NCI-H446 (cell line): ENCODE data around the gene CCDC70.
"Not testable (repeated sequence)": the region's sequence is repeated elsewhere in the genome, so short reads cannot be mapped to it uniquely, and the experiment has no call there.

Experiments used
- DNase-seq, 2 experiments: peaks; one replicate each; lab custom pipeline; 2025; lab: John Stamatoyannopoulos, UW

CCDC70 gene

GRCh38 chr13:51861723-51862300 lies at the start of gene CCDC70:
TSS of gene CCDC70 (plus strand) at chr13:51861969. CDS start at chr13:51865412, 3,443 bp downstream.
- DNase-seq: no peak

DNA sequence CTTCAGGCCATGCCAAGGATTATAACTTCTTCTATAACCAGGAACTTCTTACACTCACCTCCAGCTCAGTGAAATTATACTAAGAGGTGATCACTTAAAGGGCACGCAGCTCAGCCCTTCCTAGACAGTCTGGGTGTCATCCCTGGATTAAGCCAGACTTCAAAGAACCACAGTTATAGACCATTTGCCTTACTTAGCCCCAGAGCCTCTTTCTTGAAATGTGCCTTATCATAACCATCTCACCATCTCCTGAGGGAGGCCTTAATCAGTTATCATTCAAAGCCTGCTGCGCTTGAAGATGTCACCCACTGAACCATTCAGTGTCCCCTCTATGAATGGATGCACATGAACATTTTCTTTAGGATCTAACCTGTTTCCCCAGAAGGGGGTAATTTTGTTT lies 47.7 kb upstream of the CCDC70 start:
- no peak for DNase-seq

- peak in 1 of 2 experiments; percentile 59 for DNase-seq
These were observed 46.7 kb upstream of the CCDC70 start for GRCh38 chr13:51814825-51815650.

GRCh38 chr13:51815848-51816247 lies 45.9 kb upstream of the CCDC70 start:
- DNase-seq: no peak

DNA sequence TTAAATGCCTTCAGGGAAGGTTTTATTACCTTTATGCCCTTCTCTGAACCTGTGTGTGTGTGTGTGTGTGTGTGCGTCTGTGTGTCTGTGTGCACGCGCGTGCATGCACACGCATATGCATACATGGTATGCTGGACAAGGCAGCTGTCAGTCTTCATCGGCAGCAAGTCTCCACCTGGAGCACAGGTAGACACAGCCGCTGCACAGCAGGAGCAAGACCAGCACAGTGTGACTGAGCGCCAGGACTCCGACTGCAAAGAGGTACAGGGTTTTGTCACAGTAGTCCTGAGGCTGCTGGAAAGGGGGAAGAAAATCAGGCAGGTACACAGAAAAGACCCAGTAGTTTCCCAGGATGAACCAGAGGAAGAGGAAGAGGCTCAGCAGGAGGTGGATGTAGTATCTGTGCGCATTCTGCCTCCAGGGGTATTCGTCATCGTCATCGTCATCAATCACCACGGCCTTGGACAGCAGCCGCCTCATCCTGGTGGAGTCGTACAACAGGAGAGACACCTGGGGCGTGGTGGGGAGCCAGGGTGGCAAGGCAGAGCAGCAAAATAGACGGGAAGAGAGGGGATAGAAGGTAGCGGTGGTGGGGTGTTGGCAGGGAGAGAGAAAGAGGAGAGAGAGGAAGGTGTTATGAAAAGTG lies 45.0 kb upstream of the CCDC70 start:
- DNase-seq: no peak

DNA sequence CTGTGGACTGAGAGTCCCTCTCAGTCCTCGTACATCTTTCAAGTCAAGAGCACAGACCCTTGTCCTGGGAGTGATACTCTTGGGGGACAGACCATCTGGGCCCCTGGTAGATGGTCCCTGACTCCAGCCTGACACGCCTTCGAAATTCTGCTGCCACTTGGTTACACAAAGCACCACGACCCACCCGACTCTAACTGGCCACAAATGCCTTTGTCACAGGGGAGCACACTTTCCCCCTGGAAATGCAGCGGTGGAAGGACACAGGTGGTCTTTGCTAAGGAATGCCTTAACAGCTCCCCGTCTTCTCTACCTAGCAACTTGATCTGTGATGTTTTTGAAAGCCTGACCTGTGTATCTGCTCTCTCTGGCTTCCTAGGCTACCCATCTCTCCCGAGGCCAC lies 44.1 kb upstream of the CCDC70 start:
- DNase-seq: no peak

- no peak for DNase-seq
These were observed 43.5 kb upstream of the CCDC70 start for GRCh38 chr13:51818276-51818675.

DNA sequence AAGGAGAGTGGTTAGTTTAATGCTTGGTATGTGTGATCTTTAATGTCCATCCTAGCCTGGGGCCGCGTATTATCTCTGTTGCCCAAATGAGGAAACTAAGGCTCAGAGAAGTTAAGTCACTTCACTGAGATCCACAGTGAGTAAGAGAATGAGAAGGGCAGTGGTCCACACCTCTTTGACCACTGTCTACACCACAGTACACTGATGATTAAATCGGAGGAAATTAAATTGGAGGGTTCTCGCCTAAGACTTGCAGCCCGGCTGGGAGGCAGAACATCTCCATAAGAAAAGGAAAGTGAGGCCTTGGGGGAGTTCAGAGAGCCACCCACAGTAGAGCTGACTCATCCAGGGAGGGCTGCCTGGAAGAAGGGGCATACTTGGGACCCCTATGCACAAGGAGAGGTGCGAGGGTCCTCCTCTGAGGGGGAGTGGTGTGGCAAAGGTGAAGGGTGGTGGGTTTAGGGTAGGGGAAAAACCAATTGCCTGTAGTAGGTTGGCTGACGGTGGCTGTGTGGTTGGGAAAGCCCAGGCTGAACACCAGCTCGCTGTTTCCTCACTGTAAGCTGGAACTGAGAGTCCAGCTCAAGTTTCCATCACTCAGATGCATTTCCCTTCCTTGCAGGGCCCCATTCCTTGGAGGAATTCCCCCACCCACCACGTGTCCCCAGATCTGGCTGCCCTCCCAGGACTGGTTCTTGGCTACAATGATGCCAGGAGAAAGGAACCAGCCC lies 42.8 kb upstream of the CCDC70 start:
- no peak for DNase-seq

DNA sequence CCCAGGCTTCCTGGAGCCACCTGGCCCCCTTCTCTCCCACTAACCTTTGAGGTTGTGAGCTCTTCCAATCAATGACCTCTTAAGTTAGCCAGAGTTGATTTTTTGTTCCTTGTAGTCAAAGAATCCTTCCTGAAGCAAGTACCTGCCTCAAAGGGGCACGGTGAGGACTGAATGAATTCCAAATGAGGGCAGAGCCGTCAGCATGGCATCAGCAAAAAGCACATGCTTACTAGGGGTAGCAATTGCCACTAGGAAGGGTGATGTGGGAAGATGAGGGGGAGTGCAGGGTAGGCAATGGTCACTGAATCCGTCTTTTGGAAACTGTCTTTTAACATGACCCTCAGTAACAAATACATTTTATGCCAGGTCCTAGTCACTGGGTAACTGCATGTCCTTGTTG lies 42.2 kb upstream of the CCDC70 start:
- DNase-seq: no peak

GRCh38 chr13:51820016-51820597 lies 41.7 kb upstream of the CCDC70 start:
- DNase-seq: no peak

DNA sequence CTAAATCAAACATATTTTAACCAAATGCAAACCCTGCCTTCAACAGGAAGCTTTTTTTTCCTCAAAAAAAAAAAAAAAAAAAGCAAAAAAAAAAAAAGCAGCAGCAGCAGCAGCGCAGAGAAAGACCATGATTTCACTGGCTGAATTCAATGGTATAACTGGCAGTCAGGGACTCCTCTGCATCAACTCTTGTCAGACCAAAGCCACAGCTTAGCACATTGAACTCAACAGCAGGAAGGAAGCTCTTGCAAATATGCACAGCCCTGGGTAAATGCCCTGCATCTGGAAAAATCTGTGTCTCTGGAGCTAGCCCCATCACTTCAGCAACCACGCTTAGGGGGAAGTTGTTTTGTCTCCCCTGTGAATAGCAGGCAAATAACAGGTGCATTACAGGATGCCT lies 40.2 kb upstream of the CCDC70 start:
- DNase-seq: no peak

DNA sequence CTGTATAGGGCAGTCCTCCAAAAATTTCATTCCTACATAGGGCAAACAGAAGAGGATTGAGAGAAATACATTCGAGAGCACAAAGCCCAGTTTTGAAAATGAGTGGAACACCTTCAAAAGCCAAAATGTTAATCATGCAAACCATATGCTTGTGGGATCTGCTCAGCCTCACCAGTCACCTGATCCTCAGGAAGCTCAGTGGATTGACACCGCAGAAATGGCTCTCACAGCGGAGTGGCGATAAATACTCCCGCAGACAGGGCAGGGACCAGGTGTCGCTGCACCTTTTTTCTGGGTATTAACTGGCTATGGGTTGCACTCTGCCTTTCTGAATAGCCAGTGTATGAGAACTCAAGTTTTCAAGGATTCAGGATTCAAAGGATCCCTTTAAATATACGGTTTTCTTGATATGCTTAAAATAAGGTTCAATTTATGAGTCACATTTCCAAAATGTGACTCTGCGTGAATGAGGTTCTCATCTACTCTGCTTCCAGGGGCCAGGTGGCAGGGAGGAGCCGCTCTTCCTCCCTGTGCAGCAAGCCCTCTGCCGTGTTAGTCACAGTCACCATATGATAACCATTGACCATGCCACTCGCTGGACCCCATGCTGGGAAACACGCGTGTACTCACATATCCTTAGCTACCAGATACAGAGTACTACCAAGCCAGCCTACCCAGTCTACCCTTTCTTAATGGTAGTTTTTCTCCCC lies 39.5 kb upstream of the CCDC70 start:
- DNase-seq: no peak

DNA sequence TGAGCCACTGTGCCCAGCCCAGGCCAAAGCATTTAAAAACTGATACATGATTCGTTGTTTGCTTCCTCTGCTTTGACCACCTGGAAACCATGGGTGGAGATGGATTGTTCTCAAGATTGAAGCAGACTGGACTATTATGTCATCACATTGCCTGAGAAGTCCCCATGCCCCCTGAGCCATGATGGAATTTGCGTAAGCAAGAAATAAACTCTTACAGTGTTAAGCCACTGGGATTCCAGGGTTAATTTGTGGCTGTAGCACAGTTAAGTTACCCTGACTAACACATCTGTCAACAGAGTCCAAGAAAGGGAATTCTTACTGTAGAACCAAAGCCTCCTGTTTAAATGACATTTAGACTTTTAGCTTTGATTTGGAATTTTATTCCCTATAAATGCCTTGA lies 38.4 kb upstream of the CCDC70 start:
- DNase-seq: no peak

GRCh38 chr13:51823863-51824262 lies 37.9 kb upstream of the CCDC70 start:
- peak in 1 of 2 experiments; percentile 15 for DNase-seq

DNA sequence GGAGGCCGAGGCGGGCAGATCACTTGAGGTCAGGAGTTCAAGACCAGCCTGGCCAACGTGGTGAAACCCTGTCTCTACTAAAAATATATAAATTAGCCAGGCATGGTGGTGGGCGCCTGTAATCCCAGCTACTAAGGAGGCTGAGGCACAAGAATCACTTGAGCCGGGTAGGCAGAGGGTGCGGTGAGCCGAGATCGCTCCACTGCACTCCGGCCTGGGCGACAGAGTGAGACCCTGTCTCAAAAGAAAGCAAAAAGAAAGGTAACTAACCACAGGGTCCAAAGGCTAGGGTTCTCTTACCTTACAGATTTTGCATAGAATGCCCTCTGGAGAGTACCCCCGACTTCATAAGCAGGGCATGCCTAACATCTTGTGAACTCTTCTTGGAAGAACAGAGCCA lies 37.1 kb upstream of the CCDC70 start:
- DNase-seq: not testable (repeated sequence)

DNA sequence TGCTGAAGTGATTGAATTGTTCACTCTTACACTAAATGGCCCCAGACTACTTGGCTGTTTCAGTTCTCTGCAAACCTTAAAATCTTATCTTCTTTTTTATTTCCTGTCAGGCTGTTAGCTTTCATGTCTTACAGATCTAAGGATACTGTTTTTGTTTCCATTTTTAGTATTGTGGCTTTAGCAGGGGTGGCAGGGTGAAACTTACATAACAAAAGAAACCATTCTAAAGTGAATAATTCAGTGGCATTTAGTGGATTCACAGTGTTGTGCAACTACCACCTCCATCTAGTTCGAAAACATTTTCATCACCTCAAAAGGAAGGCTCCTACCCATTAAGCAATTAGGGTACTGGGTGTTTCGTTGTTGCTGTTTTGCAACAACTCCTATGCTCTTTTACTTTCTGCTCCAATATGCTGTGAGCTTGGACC lies 36.6 kb upstream of the CCDC70 start:
- DNase-seq: no peak

DNA sequence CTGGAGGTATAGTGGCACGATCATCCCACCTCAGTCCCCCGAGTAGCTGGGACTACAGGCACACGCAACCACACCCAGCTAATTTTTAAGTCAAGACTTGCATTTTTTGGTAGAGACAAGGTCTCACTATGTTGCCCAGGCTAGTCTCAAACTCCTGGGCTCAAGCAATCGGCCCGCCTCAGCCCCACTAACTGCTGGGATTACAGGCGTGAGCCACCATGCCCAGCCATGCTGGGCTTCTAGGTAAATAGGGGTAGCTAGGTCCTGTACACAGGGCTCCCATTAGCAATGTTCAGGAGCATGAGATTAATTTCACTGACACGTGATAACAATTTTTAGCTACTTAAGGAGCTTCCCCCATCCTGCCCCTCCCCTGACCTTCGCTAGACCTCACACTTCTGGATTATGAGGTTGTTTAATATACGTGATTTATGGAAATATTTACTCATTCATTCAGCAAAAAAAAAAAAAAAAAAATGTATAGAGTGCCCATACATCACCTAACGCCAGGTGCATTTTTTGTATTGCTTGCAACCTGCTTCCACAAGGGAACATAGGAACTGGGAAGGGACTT lies 36.0 kb upstream of the CCDC70 start:
- no peak for DNase-seq

DNA sequence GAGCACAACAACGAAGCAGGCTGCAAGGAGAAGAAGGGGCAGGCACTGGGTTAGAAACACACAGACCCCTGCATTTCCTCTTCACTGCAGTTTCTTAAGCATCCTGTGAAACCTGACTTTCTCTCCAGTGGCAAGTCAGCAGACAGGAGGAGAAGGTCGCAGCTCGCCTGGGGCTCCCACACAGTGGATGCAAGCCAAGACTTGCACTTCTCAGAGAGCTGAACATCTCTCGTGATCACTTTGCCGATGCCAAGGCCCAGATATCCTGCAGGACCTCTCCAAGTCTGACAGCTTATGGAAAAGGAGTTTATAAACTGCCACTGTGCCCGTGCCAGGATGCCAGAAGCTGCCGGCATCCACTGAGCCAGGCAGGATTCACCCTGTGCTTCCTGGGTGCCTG lies 35.2 kb upstream of the CCDC70 start:
- DNase-seq: peak in 1 of 2 experiments; percentile 74

DNA sequence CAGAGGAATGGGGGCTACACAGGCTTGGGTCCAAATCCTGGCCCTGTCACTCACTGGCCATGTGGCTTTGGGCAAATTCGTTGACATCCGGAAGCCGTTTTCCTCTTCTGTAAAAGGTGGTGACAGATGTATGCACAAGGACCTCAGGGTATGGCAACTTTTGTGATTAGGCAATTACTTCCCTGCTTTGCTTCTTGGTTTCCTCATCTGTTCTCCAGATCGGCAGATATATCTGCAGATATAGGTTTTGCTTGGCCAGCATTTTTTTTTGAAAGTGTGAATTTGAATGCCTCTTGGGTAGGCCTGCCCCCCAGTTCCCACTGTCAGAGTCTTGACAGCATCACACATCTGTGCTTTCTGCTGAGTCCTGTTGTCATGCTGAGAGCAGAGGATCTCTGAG lies 34.5 kb upstream of the CCDC70 start:
- no peak for DNase-seq

GRCh38 chr13:51828730-51829567 lies 32.8 kb upstream of the CCDC70 start:
- DNase-seq: no peak
